T-cell (primary cell): ENCODE results near the gene IRF2. TPM values are rescaled to one million over a fixed set of nuclear protein-coding genes. Genes with fewer than 3 reads are reported as not detected.
A peak's percentile ranks its signal among the peaks of the same experiment; 100 is the strongest.
"Not testable (repeated sequence)": the region's sequence is repeated elsewhere in the genome, so short reads cannot be mapped to it uniquely, and the experiment has no call there.

ENCODE experiments used
- ATAC-seq, 4 experiments: fragments of 200-7000 bp in 3 of 4; fragments of 150-1000 bp in 1 of 4; cut with Tn5 transposase; replicated peaks in 1 of 4; 1 replicate in 3 of 4; 2 replicates in 1 of 4; pipeline ENCODE4 v1.10.0; 2021; ENCODE audit warnings: moderate library complexity in 3 of 4, mild to moderate bottlenecking in 2 of 4, moderate number of reproducible peaks in 1 of 4
- CTCF ChIA-PET, 2 donors: fragments of 300-600 bp; sonication (Branson Sonifier 250); formaldehyde crosslinking; loops; one replicate each; lab custom pipeline; 2022; ENCODE audit warnings: antibody characterized with exemption in 2 of 2; lab: Charles Lee
- POLR2A ChIA-PET, 2 donors: fragments of 300-600 bp; sonication (Branson Sonifier 250); formaldehyde crosslinking; loops; one replicate each; lab custom pipeline; 2022; ENCODE audit warnings: antibody characterized with exemption in 2 of 2; lab: Charles Lee
- DNase-seq, 35 experiments: peaks; one replicate each; pipeline versions ENCODE4 v3.0.0 to v3.0.0-alpha.2; 2013 to 2023
- H3K27ac ChIP-seq: one replicate; pipeline ENCODE4 v1.5.1; 2013; ENCODE audit warnings: low read length
- H3K27me3 ChIP-seq, 2 experiments: replicated peaks in 1 of 2; 1 replicate in 1 of 2; 2 replicates in 1 of 2; pipeline versions ENCODE4 v1.6.1 to v1.7.0; 2013; ENCODE audit warnings: low read length in 1 of 2, mixed read lengths in 1 of 2; ENCODE audit not compliant: control insufficient read depth in 2 of 2, insufficient read depth in 2 of 2; ENCODE audit errors: extremely low read depth in 1 of 2
- H3K36me3 ChIP-seq, 2 donors: 1 replicate in 1 of 2; 2 replicates in 1 of 2; pipeline versions ENCODE4 v1.6.1 to v1.7.0; 2013; ENCODE audit warnings: low read length in 1 of 2; ENCODE audit not compliant: control insufficient read depth in 2 of 2, insufficient read depth in 1 of 2; ENCODE audit errors: extremely low read depth in 1 of 2
- H3K4me1 ChIP-seq, 2 experiments: 1 replicate in 1 of 2; 2 replicates in 1 of 2; pipeline versions ENCODE4 v1.6.1 to v1.7.0; 2013; ENCODE audit warnings: low read length in 2 of 2, mixed read lengths in 1 of 2; ENCODE audit not compliant: insufficient read depth in 2 of 2, control insufficient read depth in 1 of 2; ENCODE audit errors: extremely low read depth in 1 of 2
- H3K4me3 ChIP-seq, 2 donors: 1 replicate in 1 of 2; 2 replicates in 1 of 2; pipeline versions ENCODE4 v1.5.1 to v1.7.0; 2013; ENCODE audit warnings: mild to moderate bottlenecking in 2 of 2, low read length in 1 of 2, moderate library complexity in 1 of 2; ENCODE audit not compliant: control insufficient read depth in 1 of 2; ENCODE audit errors: extremely low read depth in 1 of 2
- H3K9me3 ChIP-seq: 2 replicates; pipeline ENCODE4 v1.7.0; 2013
- H3K27ac Mint-ChIP-seq, 2 donors: one replicate each; pipeline ENCODE4 v1.8.0; 2020 to 2021; ENCODE audit warnings: mild to moderate bottlenecking in 2 of 2, mixed read lengths in 2 of 2
- H3K27me3 Mint-ChIP-seq, 2 donors: one replicate each; pipeline ENCODE4 v1.8.0; 2021 to 2022; ENCODE audit warnings: mixed read lengths in 2 of 2
- H3K36me3 Mint-ChIP-seq: one replicate; pipeline ENCODE4 v1.8.0; 2021; ENCODE audit warnings: mixed read lengths
- H3K4me1 Mint-ChIP-seq, 3 donors: one replicate each; pipeline ENCODE4 v1.8.0; 2020 to 2022; ENCODE audit warnings: mixed read lengths in 3 of 3, mild to moderate bottlenecking in 1 of 3
- H3K4me3 Mint-ChIP-seq, 3 donors: one replicate each; pipeline ENCODE4 v1.8.0; 2020 to 2022; ENCODE audit warnings: mild to moderate bottlenecking in 3 of 3, mixed read lengths in 3 of 3, moderate library complexity in 3 of 3
- H3K9me3 Mint-ChIP-seq, 3 donors: one replicate each; pipeline ENCODE4 v1.8.0; 2020 to 2022; ENCODE audit warnings: mixed read lengths in 3 of 3
- WGBS: methylation state at CpG from one replicate; pipeline ENCODE4 v1.1.5; 2013; ENCODE audit warnings: missing lambda C conversion rate; ENCODE audit not compliant: insufficient coverage; 5-methylcytosine and 5-hydroxymethylcytosine counted together
- total RNA-seq, 35 experiments: library from RNA in 6 of 35; stranded (reverse) in 6 of 35; fragments of 120-200 nt in 1 of 35; gene quantifications; one replicate each; pipeline versions ENCODE4 v1.2.1 to v1.2.4 and lab custom pipeline; 2013 to 2026

IRF2 gene
- total RNA-seq, 5 donors from 2014 or later (not counting 1 experiment from before 2014, with no cell fraction given): 45.5 to 73.4 (median 59.1) TPM

DNA sequence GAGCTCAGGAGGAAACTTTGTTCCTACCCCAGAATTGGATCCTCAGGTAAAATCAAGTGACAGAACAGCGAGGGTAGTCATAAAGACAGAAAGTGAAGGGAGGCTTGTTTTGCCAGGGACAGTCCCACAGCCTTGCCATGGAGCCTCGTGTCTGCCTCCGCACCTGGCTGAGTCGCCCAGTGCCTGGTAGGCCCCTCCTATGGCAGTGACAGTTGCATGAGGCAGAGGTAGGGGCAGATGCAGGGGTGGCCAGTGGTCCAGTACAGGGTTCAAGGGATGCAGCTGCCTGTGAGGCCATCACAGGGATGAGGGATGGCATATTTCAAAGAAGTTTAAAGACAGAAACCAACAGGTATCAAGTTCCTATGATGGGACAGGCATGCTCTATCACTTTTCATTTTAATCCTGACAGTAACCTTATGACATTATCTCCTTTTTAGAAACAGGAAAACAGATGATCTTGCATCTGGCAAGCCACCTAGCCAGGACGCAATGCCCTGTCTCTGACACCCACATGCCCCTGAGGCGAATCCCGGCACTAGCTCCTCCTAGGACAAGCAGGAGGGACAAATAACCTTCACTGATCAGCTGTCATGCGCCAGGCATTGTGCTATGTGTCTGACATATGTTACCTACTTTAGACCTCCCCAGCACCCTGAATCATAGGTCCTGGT, 129.3 kb downstream of the IRF2 start:
- no peak overlapping the region for H3K27ac ChIP-seq
- ChIA-PET CTCF (no interaction called here), POLR2A (no interaction called here)
- WGBS: 92% methylated on average over 7 of the region's 8 CpGs
- no peaks in the 10 kb centered on the region for H3K9me3 ChIP-seq
- Mint-ChIP-seq H3K27ac (no peak overlapping the region), H3K4me1 (peaks cover 15 to 27% (median 20%) of the 10 kb centered on the region in 3 donors), H3K9me3 (no peaks in the 10 kb centered on the region), H3K36me3 (no peaks in the 10 kb centered on the region), H3K27me3 (peaks cover 3 to 4% of the 10 kb centered on the region in 2 donors), H3K4me3 (peak overlapping the region in 1 of 3 donors; percentile 80)
- no peaks in the 10 kb centered on the region for H3K36me3 ChIP-seq
- DNase-seq (no peak), ATAC-seq (no peak)
- peaks cover 0 to 7% of the 10 kb centered on the region in 2 experiments for H3K27me3 ChIP-seq
- no peak overlapping the region for H3K4me3 ChIP-seq
- H3K4me1 ChIP-seq: peaks cover 3 to 14% of the 10 kb centered on the region in 2 experiments

DNA sequence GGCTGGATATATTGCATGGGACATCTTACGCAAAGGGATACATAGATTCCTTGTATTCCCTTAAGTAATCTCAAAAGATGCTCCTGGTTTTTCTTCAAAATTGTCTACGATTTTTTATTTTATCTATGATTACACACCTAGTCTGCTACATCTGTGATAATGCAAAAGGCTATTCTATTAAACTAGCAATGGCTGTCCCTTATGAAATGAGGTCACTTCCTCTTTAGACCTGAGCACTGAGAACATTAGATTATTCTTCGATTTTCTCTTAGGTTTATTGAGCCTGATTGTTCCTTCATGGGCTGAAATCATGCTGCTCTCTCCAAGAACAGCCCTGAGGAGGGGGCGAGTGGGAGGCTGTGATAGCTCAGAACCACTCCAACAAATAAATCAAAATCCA, 129.9 kb downstream of the IRF2 start:
- Mint-ChIP-seq H3K4me3 (peak overlapping the region; percentile 78 to 80 (median 79)), H3K36me3 (no peaks in the 10 kb centered on the region), H3K4me1 (peaks cover 15 to 27% (median 20%) of the 10 kb centered on the region in 3 donors), H3K27me3 (peaks cover under 1 to 2% of the 10 kb centered on the region in 2 donors), H3K27ac (no peak overlapping the region), H3K9me3 (no peaks in the 10 kb centered on the region)
- Histone ChIP-seq H3K27ac (no peak overlapping the region), H3K4me3 (no peak overlapping the region), H3K9me3 (no peaks in the 10 kb centered on the region), H3K27me3 (peaks cover 0 to 2% of the 10 kb centered on the region in 2 experiments), H3K36me3 (no peaks in the 10 kb centered on the region), H3K4me1 (peaks cover 3 to 14% of the 10 kb centered on the region in 2 experiments)
- no peak for ATAC-seq
- ChIA-PET CTCF (interaction anchor here in 1 of 2 donors (0.6 kb wide), 1 partner anchor 11 kb away, joined by 3 read pairs; no protein-coding TSS in a partner anchor), POLR2A (no interaction called here)
- DNase-seq: no peak
- WGBS: no CpG with 5 or more reads among the region's 4 CpGs

DNA sequence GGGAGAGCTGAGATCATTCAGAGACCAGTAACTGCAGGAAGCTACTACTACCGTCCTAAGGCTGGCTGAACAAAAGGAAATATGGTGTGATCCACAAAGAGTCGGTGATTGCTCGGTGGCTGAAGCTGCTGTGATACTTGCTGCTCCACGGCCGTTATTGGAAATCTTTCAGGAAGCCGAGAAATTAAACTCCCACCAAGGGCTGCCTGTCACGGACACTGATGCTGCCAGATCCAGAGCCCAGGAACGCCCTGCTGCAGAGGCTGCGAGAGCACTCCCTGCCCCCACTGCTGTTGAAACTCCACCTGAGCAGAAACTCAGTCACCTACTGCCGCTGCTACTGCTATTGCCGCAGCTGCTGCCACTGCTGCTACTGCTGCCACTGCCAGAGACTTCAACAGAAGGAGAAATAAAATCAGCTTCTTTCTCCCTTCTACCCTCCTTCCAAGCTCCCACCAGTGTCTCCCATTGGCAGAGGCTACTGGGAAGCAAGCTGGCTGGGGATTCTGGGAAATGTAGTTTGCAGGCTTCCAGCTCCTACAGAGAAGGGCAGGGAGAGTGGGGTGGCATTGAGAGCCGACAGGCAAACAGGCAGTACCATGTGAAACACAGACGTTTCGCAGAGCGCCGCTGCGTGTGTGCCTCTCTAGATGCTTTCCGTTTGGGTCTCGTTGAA, 130.7 kb downstream of the IRF2 start:
- no peaks in the 10 kb centered on the region for H3K27me3 ChIP-seq
- CTCF ChIA-PET: interaction anchor here in 1 of 2 donors (0.6 kb wide), 1 partner anchor 10 kb away, joined by 3 read pairs; no protein-coding TSS in a partner anchor
- Mint-ChIP-seq H3K27me3 (no peaks in the 10 kb centered on the region), H3K9me3 (peaks cover 0 to 3% (median 0%) of the 10 kb centered on the region in 3 donors), H3K36me3 (peaks cover 1% of the 10 kb centered on the region), H3K4me1 (peaks cover 15 to 26% (median 20%) of the 10 kb centered on the region in 3 donors), H3K27ac (peak overlapping the region; percentile 23 to 49), H3K4me3 (peak overlapping the region; percentile 78 to 80 (median 79))
- WGBS: 4% methylated on average over 12 of the region's 19 CpGs
- no peaks in the 10 kb centered on the region for H3K36me3 ChIP-seq
- no peak overlapping the region for H3K27ac ChIP-seq
- peaks cover 3 to 14% of the 10 kb centered on the region in 2 experiments for H3K4me1 ChIP-seq
- DNase-seq: peak in 33 of 35 experiments; percentile 8 to 55 (median 31)
- H3K9me3 ChIP-seq: no peaks in the 10 kb centered on the region
- peak; percentile 81 to 88 (median 84) for ATAC-seq
- peak overlapping the region; percentile 52 to 76 for H3K4me3 ChIP-seq
- POLR2A ChIA-PET: interaction anchor here in 1 of 2 donors (0.6 kb wide), 1 partner anchor 244 kb away, joined by 4 read pairs; no protein-coding TSS in a partner anchor

DNA sequence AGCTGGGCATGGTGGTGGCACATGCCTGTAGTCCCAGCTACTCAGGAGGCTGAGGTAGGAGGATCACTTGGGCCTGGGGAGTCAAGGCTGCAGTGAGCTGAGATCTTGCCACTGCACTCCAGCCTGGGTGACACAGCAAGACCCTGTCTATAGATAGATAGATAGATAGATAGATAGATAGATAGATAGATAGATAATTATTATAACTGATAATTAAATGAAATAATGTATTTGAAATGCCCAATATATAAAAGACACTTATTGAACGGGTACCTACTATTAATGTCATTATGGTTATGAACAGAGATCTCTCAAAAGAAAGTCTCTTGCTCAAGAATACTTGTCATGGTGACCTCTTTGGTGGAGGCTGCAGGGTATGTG, 131.5 kb downstream of the IRF2 start:
- H3K4me1 ChIP-seq: peaks cover 3 to 11% of the 10 kb centered on the region in 2 experiments
- POLR2A ChIA-PET, H3K27me3 Mint-ChIP-seq, H3K9me3 ChIP-seq, H3K9me3 Mint-ChIP-seq, H3K27ac Mint-ChIP-seq, DNase-seq, H3K27ac ChIP-seq, CTCF ChIA-PET, H3K36me3 ChIP-seq, H3K27me3 ChIP-seq, H3K4me3 ChIP-seq, ATAC-seq, H3K36me3 Mint-ChIP-seq: not testable (repeated sequence)
- H3K4me1 Mint-ChIP-seq: peaks cover 15 to 22% (median 20%) of the 10 kb centered on the region in 3 donors
- WGBS: no CpG with 5 or more reads among the region's 1 CpG
- peak overlapping the region; percentile 78 to 80 (median 79) for H3K4me3 Mint-ChIP-seq

GRCh38 chr4:184342167-184342856, 132.0 kb downstream of the IRF2 start:
- H3K27me3 ChIP-seq: no peaks in the 10 kb centered on the region
- Mint-ChIP-seq H3K27ac (peak overlapping the region in 1 of 2 donors; percentile 24), H3K27me3 (no peaks in the 10 kb centered on the region), H3K36me3 (peaks cover 3% of the 10 kb centered on the region), H3K4me1 (peaks cover 15 to 21% (median 20%) of the 10 kb centered on the region in 3 donors), H3K9me3 (peaks cover 0 to 14% (median 7%) of the 10 kb centered on the region in 3 donors), H3K4me3 (peak overlapping the region in 1 of 3 donors; percentile 79)
- H3K9me3 ChIP-seq: peaks cover 4% of the 10 kb centered on the region
- ChIA-PET POLR2A (no interaction called here), CTCF (no interaction called here)
- H3K4me1 ChIP-seq: peaks cover 3 to 11% of the 10 kb centered on the region in 2 experiments
- WGBS: 85% methylated on average over 3 of the region's 6 CpGs
- no peaks in the 10 kb centered on the region for H3K36me3 ChIP-seq
- no peak overlapping the region for H3K27ac ChIP-seq
- H3K4me3 ChIP-seq: no peak overlapping the region
- no peak for ATAC-seq
- no peak for DNase-seq
